Measurements from ENCODE around the gene TRAPPC2. TPM values are rescaled to one million over a fixed set of nuclear protein-coding genes. Genes with fewer than 3 reads are reported as not detected.

Gene TRAPPC2
- polyA plus RNA-seq, 1 of the 3 experiments (the other 2 are of a cell fraction), result 10.4 TPM

- H3K79me2 ChIP-seq (ENCODE audit: insufficient read depth), result no peaks in the 10 kb centered on the region
- no peak overlapping the region for H3K9ac ChIP-seq
- H4K20me1 ChIP-seq (ENCODE audit: insufficient read depth), result no peaks in the 10 kb centered on the region
- peaks cover 7% of the 10 kb centered on the region; the same call in 1 of the 2 replicates for H3K27me3 ChIP-seq (ENCODE audit: insufficient read depth)
- no peaks in the 10 kb centered on the region for H3K9me3 ChIP-seq
- H3K27ac ChIP-seq (ENCODE audit: low read depth in 2 of 2, low read length in 1 of 2), result no peak overlapping the region
- H3F3A ChIP-seq (replicated peaks; ENCODE audit: insufficient read depth), result no peaks in the 10 kb centered on the region
- WGBS (ENCODE audit: low lambda C conversion rate), result 30% methylated on average over 2 of the region's 2 CpGs
- TF ChIP-seq NRF1 (IDR thresholded peaks at IDR 0.05; ENCODE audit: low read depth, low read length), result no peak
- TF ChIP-seq NFIC (IDR thresholded peaks at IDR 0.05; ENCODE audit: borderline replicate concordance), result no peak
- no peak for TF ChIP-seq JUND (IDR thresholded peaks at IDR 0.05)
- TF ChIP-seq RCOR1 (IDR thresholded peaks at IDR 0.05; ENCODE audit: low read length), result no peak
- TF ChIP-seq USF2 (IDR thresholded peaks at IDR 0.05; ENCODE audit: borderline replicate concordance, low read depth, low read length), result no peak
- TF ChIP-seq FOXM1 (IDR thresholded peaks at IDR 0.05; ENCODE audit: low read depth), result no peak
- no peak for TF ChIP-seq RFX5 (IDR thresholded peaks at IDR 0.05; ENCODE audit: low read length)
- TF ChIP-seq TEAD4 (IDR thresholded peaks at IDR 0.05; ENCODE audit: borderline replicate concordance, insufficient read depth), result no peak
- no peak for TF ChIP-seq YY1 (IDR thresholded peaks at IDR 0.05; ENCODE audit: low read depth)
- TF ChIP-seq MAX (IDR thresholded peaks at IDR 0.05; ENCODE audit: low read depth), result no peak
- no peak for TF ChIP-seq POLR2AphosphoS5 (IDR thresholded peaks at IDR 0.05; ENCODE audit: low read depth, low read length)
- TF ChIP-seq USF1 (IDR thresholded peaks at IDR 0.05; ENCODE audit: borderline replicate concordance, low read depth), result no peak
- no peak overlapping the region for H3K4me3 ChIP-seq (ENCODE audit: low read depth in 2 of 2, low read length in 1 of 2)
- no peak overlapping the region for H3K4me2 ChIP-seq
- CTCF ChIA-PET, result interaction anchor here (0.7 kb wide), 1 partner anchor 14 kb away, joined by 3 read pairs; no protein-coding TSS in a partner anchor
- POLR2A ChIA-PET, result interaction anchor here (1.1 kb wide), 1 partner anchor 44 kb away, joined by 4 read pairs; the partner anchor contains the start of genes OFD1 and TRAPPC2
- H2AFZ ChIP-seq (ENCODE audit: low read depth), result no peak overlapping the region
- no peaks in the 10 kb centered on the region; a peak in 1 of 4 replicates for H3K4me1 ChIP-seq (ENCODE audit: control insufficient read depth in 1 of 2, insufficient read depth in 2 of 2, low read depth in 1 of 2, low read length in 1 of 2)
- peaks cover 18 to 28% of the 10 kb centered on the region in 2 experiments for H3K36me3 ChIP-seq (replicated peaks in 1 of 2; ENCODE audit: control insufficient read depth in 1 of 2, insufficient read depth in 2 of 2, low read length in 1 of 2)
- H3K9me2 ChIP-seq, result no peaks in the 10 kb centered on the region
- DNase-seq, result no peak
Observed at GRCh38 chrX:13778916-13779315, 44.5 kb upstream of the TRAPPC2 start.

GRCh38 chrX:13776387-13776786, 42.0 kb upstream of the TRAPPC2 start:
- Histone ChIP-seq H3K4me3 (ENCODE audit: low read depth in 2 of 2, low read length in 1 of 2) (no peak overlapping the region), H3K9ac (no peak overlapping the region), H3K79me2 (ENCODE audit: insufficient read depth) (no peaks in the 10 kb centered on the region), H3K9me3 (no peaks in the 10 kb centered on the region), H3K36me3 (replicated peaks in 1 of 2; ENCODE audit: control insufficient read depth in 1 of 2, insufficient read depth in 2 of 2, low read length in 1 of 2) (peaks cover 34 to 50% of the 10 kb centered on the region in 2 experiments), H4K20me1 (ENCODE audit: insufficient read depth) (no peaks in the 10 kb centered on the region), H3K27me3 (ENCODE audit: insufficient read depth) (no peaks in the 10 kb centered on the region), H3K27ac (ENCODE audit: low read depth in 2 of 2, low read length in 1 of 2) (no peak overlapping the region), H3K9me2 (no peaks in the 10 kb centered on the region), H3F3A (replicated peaks; ENCODE audit: insufficient read depth) (no peaks in the 10 kb centered on the region), H3K4me2 (no peak overlapping the region), H3K4me1 (ENCODE audit: control insufficient read depth in 1 of 2, insufficient read depth in 2 of 2, low read depth in 1 of 2, low read length in 1 of 2) (no peaks in the 10 kb centered on the region; a peak in 1 of 4 replicates), H2AFZ (ENCODE audit: low read depth) (no peak overlapping the region)
- POLR2A ChIA-PET, result no interaction called here
- WGBS (ENCODE audit: low lambda C conversion rate), result 77% methylated on average over 4 of the region's 4 CpGs
- CTCF ChIA-PET, result interaction anchor here (1.2 to 2.1 kb wide), 5 partner anchors 12 to 255 kb away, joined by 3 to 6 read pairs (median 5); no protein-coding TSS in a partner anchor
- no peak for TF ChIP-seq EZH2phosphoT487 (IDR thresholded peaks at IDR 0.05; ENCODE audit: borderline replicate concordance, low read depth)
- TF ChIP-seq RAD21 (IDR thresholded peaks at IDR 0.05; ENCODE audit: low read length), result 0 out of 2 replicates have a peak, but pooled peaks have one; percentile 6
- DNase-seq, result no peak
